Testis (tissue), 3 donors: ENCODE data around the gene RBM20. TPM values are rescaled to one million over a fixed set of nuclear protein-coding genes. Genes with fewer than 3 reads are reported as not detected.

ENCODE experiments used
- DNase-seq: peaks from one replicate; pipeline ENCODE4 v3.0.0-alpha.2; 2019
- H3K27ac ChIP-seq, 2 donors: fragments of 200-600 bp; sonication (generic); one replicate each; pipeline ENCODE4 v1.5.1; 2019
- H3K27me3 ChIP-seq: fragments of 200-600 bp; sonication (generic); one replicate; pipeline ENCODE4 v1.5.1; 2019
- H3K36me3 ChIP-seq: fragments of 200-600 bp; sonication (generic); one replicate; pipeline ENCODE4 v1.5.1; 2017; ENCODE audit warnings: low read depth; ENCODE audit errors: missing control alignments
- H3K4me1 ChIP-seq: fragments of 200-600 bp; sonication (generic); one replicate; pipeline ENCODE4 v1.5.1; 2019
- H3K4me3 ChIP-seq, 2 donors: fragments of 200-600 bp; sonication (generic); one replicate each; pipeline ENCODE4 v1.5.1; 2017 to 2019
- H3K9me3 ChIP-seq: fragments of 200-600 bp; sonication (generic); one replicate; pipeline ENCODE4 v1.5.1; 2017
- POLR2A ChIP-seq: fragments of 450-650 bp; IDR thresholded peaks from one replicate; pipeline ENCODE4 v1.6.1; 2017; ENCODE audit warnings: antibody characterized with exemption, mild to moderate bottlenecking, moderate library complexity
- WGBS, 2 donors: methylation state at CpG; one replicate each; pipeline ENCODE4 v1.1.5; 2018; 5-methylcytosine and 5-hydroxymethylcytosine counted together
- intact Hi-C: fragments of 100-400 bp; cut with DNase I; formaldehyde crosslinking; loops from one replicate; pipeline ENCODE4 v1.15.1; 2023; ENCODE audit warnings: low total_unique reads
- polyA plus RNA-seq: library from polyadenylated mRNA; stranded (reverse); fragments of 350-450 nt; fragmentation: Illumina TruSeq; extraction: RNeasy Lipid Tissue Mini Kit (QIAGEN cat#74804); gene quantifications from one replicate; pipeline ENCODE4 v1.2.3, GENCODE V29; 2014; ENCODE audit warnings: low read depth, low replicate concordance; ENCODE audit not compliant: insufficient read depth
- total RNA-seq, 2 donors: library from RNA; depleted of rRNA; stranded (reverse); fragments of >200 nt; gene quantifications; one replicate each; pipeline ENCODE4 v1.2.3, GENCODE V29; 2016
- TF ChIP-seq, protein P1 (sequence below), 3 experiments: fragments of 450-650 bp in 2 of 3; fragments of 200-600 bp in 1 of 3; sonication (generic) in 1 of 3; IDR thresholded peaks; one replicate each; pipeline ENCODE4 v1.5.1; 2016 to 2019; ENCODE audit warnings: antibody characterized with exemption in 3 of 3, mild to moderate bottlenecking in 2 of 3, moderate library complexity in 1 of 3

RBM20 gene
- total and polyA plus RNA-seq, 3 donors from 2014 or later: 1.7 to 5.3 (median 3.1) TPM

DNA sequence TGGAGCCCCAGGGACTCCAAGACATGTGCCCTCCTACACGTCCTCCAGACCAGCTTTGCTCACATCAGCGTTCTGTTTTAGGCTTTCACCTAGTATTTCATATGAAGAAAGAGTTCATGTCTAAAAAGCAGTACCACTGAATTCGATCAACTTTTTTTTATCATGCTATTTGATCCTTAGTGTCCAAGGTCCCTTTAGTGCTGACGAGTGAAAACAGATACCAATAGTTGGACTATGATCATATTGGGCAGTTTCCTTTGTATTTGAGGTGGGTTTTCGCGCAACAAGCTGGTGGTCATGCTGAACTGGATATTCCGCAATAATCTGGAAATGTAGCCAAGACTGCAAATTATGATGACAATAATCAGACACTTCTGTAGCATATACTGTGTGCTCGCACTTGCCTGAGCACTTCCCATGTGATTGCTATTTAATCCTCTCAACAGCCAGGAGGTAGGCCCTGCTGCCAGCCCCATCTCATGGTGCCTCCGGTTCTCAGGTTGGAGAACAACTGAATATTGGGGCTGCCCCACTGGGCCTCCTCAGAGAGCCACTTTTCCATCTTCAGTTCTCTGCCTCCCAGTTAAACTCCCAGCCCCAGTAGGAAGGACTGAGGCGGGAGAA lies 65.9 kb downstream of the RBM20 start:
- TF ChIP-seq POLR2A: no peak
- TF ChIP-seq, protein P1, sequence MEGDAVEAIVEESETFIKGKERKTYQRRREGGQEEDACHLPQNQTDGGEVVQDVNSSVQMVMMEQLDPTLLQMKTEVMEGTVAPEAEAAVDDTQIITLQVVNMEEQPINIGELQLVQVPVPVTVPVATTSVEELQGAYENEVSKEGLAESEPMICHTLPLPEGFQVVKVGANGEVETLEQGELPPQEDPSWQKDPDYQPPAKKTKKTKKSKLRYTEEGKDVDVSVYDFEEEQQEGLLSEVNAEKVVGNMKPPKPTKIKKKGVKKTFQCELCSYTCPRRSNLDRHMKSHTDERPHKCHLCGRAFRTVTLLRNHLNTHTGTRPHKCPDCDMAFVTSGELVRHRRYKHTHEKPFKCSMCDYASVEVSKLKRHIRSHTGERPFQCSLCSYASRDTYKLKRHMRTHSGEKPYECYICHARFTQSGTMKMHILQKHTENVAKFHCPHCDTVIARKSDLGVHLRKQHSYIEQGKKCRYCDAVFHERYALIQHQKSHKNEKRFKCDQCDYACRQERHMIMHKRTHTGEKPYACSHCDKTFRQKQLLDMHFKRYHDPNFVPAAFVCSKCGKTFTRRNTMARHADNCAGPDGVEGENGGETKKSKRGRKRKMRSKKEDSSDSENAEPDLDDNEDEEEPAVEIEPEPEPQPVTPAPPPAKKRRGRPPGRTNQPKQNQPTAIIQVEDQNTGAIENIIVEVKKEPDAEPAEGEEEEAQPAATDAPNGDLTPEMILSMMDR (IDR thresholded peaks at IDR 0.05): no peak
- H3K36me3 ChIP-seq: no peaks in the 10 kb centered on the region
- no peak overlapping the region for H3K4me3 ChIP-seq
- WGBS, 2 donors: 88 to 93% methylated on average over 10 of the region's 10 CpGs
- no peaks in the 10 kb centered on the region for H3K27me3 ChIP-seq
- no peak overlapping the region for H3K27ac ChIP-seq
- intact Hi-C loops: no loop called here
- no peaks in the 10 kb centered on the region for H3K4me1 ChIP-seq
- DNase-seq: no peak
- H3K9me3 ChIP-seq: no peaks in the 10 kb centered on the region

DNA sequence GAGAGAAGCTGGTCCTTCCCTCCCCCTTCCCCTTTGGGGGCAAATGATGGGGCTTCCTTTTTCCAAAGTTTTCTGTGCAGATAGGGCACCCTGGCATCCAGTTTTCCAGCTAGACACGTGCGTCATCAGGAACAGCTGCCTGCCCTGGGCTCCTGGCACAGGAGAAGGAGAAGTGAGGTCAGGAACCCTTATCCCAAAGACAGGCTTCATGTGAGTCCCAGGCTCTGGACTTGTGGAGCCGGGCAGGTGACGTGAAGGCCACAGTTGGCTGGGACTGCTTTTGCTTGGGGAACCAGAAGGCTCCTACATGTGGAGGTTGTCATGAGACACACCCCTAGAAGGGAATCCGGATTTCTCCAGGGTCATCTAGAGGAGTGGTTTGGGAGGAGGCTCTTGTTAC lies 66.5 kb downstream of the RBM20 start:
- WGBS, 2 donors: 67 to 89% methylated on average over 1 to 5 of the region's 5 CpGs
- no peak for TF ChIP-seq POLR2A
- TF ChIP-seq, protein P1 (IDR thresholded peaks at IDR 0.05): no peak
- H3K27me3 ChIP-seq: no peaks in the 10 kb centered on the region
- DNase-seq: no peak
- intact Hi-C loops: no loop called here
- H3K27ac ChIP-seq: no peak overlapping the region
- no peaks in the 10 kb centered on the region for H3K4me1 ChIP-seq
- H3K9me3 ChIP-seq: no peaks in the 10 kb centered on the region
- no peak overlapping the region for H3K4me3 ChIP-seq
- no peaks in the 10 kb centered on the region for H3K36me3 ChIP-seq

DNA sequence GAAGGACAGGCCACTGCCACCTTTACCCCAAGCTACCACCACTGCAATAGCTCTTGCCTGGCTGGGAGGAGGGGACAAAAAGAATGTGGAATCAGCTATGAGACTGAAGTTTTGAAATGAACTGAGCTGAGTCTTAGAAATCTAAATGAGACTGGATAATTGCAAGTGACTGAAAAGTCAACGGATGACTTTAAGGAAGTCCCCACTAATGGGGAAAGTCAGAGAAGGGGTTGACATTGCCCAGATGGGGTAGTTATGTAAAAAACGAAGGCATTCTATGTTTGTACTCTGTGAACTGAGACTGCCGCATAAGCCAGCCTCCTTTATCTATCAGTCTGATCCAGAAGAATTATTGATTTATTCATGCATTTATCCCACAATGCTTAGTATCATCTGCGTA lies 67.2 kb downstream of the RBM20 start:
- Histone ChIP-seq H3K9me3 (no peaks in the 10 kb centered on the region), H3K27ac (no peak overlapping the region), H3K36me3 (no peaks in the 10 kb centered on the region), H3K4me3 (no peak overlapping the region), H3K27me3 (no peaks in the 10 kb centered on the region), H3K4me1 (no peaks in the 10 kb centered on the region)
- no peak for TF ChIP-seq POLR2A
- TF ChIP-seq, protein P1 (IDR thresholded peaks at IDR 0.05): no peak
- intact Hi-C loops: no loop called here
- no peak for DNase-seq
- WGBS, 2 donors: 87 to 88% methylated on average over 4 of the region's 4 CpGs

DNA sequence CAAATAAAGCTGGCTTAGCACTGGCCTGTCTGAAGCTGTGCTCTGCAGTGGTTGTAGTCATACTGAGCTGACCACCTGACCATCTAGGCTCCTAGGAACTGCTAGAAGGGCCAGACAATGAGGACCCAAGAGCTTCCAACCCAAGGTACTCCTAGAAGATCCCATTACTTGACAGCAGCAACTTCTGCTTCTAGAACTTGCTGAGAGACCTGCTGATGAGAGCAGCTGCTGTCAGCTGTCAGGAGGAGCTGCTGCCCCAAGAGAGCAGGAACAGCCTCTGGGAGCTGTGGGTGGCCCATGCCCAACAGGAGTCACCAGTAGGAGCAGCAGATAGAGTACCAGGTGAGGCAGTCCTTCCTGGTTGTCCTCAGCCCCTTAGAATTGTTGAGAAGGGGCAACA lies 70.2 kb downstream of the RBM20 start:
- Histone ChIP-seq H3K4me1 (no peaks in the 10 kb centered on the region), H3K4me3 (no peak overlapping the region), H3K27ac (no peak overlapping the region), H3K9me3 (no peaks in the 10 kb centered on the region), H3K27me3 (no peaks in the 10 kb centered on the region), H3K36me3 (no peaks in the 10 kb centered on the region)
- TF ChIP-seq, protein P1 (IDR thresholded peaks at IDR 0.05): no peak
- no peak for TF ChIP-seq POLR2A
- DNase-seq: no peak
- intact Hi-C loops: no loop called here
